HPDE6-E6E7 (cell line): ENCODE data around the gene CRLF3.
"Not testable (repeated sequence)": the region's sequence is repeated elsewhere in the genome, so short reads cannot be mapped to it uniquely, and the experiment has no call there.

Source experiments
- DNase-seq: peaks from one replicate; pipeline ENCODE4 v3.0.0; 2011; ENCODE audit warnings: missing footprints; ENCODE audit errors: extremely low spot score

CRLF3 gene

DNA sequence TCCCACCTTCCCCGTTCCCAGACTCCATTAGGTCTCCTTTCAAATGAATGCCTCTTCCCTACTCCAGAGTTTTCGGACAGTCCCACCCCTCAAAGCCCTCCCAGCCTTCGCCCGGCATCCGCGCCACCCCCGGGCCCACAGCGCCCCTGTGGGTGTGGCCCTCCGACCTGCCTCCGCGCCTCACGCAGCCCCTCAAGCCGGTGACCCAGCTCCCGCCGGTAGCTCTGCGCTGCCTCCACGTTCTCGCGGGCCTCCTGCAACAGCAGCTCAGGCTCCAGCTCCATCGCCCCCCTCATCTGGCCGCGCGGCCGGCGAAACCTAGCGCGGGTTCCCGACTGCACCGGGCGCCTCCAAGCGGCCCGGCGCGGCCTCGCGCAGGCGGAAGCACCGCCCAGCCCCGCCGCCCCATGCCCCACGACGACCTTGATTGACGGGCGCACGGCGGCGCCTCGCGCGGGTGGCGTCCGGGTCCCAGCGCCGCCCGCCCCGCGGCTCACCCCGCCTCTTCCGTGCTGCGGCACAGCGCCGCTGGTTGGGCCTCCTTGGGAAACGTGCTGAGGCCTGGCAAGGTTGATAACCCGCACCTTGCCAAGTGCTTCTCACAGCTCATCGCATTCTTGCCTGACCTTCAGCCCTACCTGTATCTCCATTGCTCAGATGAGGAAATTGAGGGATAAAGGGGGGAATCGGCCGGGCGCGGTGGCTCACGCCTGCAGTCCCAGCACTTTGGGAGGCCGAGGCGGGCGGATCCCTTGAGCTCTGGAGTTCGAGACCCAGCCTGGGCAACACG, at the start of gene CRLF3:
CRLF3 (minus strand) TSS at position 337 of the 790 bp plus-strand sequence; CDS start at position 296, 41 bp downstream.
- peak; percentile 95 for DNase-seq

GRCh38 chr17:30869005-30869404, 44.5 kb upstream of the CRLF3 start:
- DNase-seq: no peak

- no peak for DNase-seq
Observed at GRCh38 chr17:30864636-30865035, 40.1 kb upstream of the CRLF3 start.

GRCh38 chr17:30858556-30859250, 34.2 kb upstream of the CRLF3 start:
- no peak for DNase-seq

DNA sequence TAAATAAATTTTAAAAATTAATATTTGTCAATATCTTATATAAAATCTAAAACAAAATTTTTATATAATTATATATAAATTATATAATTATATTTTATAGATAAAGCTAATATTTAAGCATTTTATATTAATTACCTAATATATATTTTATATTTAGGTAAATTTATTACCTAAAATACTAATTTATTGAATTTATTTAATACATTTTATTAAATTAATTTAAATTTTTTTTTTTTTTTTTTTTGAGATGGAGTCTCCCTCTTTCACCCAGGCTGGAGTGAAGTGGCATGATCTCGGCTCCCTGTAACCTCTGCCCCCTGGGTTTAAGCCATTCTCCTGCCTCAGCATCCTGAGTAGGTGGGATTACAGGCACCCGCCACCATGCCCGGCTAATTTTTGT, 29.7 kb upstream of the CRLF3 start:
- no peak for DNase-seq

DNA sequence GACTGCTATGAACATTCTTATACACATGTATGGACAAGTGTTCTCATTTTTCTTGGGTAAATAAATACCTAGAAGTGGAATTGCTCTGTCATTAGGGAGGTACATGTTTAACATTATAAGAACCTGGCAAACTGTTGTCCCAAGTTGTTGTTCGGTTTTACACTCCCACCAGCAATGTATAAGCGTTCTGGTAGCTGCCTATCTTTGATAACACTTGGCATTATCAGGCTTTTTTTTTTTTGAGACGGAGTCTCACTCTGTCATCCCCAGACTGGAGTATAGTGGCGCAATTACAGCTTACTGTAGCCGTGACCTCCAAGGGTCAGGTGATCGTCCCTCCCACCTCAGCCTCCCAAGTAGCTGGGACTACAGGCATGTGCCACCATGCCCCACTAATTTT, 23.5 kb upstream of the CRLF3 start:
- no peak for DNase-seq

- no peak for DNase-seq
Observed at GRCh38 chr17:30840771-30841170, 16.3 kb upstream of the CRLF3 start.

- DNase-seq: no peak
Observed at GRCh38 chr17:30838202-30838807, 13.8 kb upstream of the CRLF3 start.

DNA sequence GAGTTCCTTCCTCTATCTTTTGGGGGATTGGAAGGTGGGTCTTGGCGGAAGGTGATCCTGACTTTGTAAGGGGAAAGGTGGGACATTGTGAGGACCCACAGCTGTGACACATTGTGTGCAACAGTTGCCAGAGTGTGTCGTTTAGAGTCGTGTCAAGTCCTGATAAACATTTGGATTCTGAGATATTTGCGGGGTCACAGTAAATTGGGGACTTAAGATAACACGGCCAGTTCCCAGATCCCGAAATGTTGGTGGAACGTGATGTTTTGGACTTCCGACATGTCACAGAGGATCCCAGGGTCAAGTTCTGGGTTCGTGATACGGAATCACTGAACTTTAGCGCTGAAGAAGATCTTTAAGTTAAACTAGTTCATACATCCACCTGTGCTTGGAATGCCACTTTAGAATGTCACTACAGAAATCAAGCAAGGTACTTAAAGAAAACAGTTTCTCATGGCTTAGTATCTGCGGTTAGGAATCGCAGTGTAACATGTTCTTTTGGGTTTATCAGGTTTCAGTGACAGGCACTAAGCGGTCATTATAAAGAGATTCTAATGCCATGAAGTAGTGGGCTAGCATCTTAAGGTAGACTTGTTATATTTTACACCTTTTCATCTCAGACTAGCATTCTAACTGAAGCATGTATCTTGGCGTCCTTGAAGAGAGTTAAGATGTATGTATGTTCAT, 8.1 kb upstream of the CRLF3 start:
- no peak for DNase-seq

DNA sequence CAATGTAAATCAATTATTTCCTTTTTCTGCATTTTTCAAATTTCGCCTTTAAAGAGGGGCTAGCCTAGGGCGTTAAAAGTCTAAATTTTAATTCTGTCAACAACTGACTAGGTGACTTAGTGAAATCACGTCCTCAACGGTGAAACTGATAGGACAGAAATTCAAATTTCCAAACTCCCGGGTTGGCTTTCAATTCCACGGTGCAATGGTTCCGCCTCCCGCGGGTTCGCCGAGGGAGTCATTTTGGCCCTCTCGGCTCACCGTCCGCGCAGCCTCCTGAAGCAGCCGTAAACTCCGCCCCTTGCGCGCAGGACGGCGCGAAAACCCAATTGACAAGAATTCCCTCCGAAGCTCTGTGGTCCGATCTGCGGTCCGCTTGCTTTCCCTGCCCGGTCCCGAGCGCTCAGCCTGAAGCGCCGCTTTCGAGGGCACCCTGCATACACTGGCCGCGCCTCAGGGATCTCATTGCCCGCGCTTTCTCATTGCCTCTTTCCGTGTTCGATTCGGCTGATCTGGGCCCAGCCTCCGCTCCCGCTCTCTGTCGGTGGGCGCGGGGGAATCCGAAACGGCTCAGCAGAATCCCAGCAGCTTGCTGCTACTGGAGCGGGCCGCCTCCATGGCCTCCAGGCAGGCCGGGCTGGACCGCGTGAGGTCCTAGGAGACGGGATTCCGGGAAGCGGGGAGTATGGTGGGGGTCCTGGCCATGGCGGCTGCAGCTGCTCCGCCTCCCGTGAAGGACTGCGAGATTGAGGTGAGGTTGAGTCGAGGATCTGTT, 7.4 kb upstream of the CRLF3 start, which contains the start of gene ATAD5:
ATAD5 (plus strand) TSS at position 304 of the 775 bp plus-strand sequence; CDS start at position 686, 382 bp downstream.
- peak; percentile 89 for DNase-seq

GRCh38 chr17:30831257-30831656, 6.8 kb upstream of the CRLF3 start:
- no peak for DNase-seq

- DNase-seq: no peak
Observed at GRCh38 chr17:30829022-30829421, 4.5 kb upstream of the CRLF3 start.

DNA sequence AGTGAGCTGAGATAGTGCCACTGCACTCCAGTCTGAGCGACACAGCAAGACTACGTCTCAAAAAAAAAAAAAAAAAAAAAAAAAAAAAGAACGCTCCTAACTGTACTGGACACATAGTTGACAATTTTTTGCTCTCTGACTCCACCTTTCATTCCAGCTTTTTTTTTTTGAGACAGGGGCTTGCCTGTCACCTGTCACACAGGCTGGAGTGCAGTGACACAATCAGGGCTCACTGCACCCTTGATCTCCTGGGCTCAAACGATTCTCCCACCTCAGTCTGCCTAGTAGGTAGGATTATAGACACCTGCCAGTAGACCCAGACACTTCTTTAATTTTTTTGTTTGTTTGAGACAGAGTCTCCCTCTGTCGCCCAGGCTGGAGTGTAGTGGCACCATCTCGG, 2.6 kb upstream of the CRLF3 start:
- no peak for DNase-seq

DNA sequence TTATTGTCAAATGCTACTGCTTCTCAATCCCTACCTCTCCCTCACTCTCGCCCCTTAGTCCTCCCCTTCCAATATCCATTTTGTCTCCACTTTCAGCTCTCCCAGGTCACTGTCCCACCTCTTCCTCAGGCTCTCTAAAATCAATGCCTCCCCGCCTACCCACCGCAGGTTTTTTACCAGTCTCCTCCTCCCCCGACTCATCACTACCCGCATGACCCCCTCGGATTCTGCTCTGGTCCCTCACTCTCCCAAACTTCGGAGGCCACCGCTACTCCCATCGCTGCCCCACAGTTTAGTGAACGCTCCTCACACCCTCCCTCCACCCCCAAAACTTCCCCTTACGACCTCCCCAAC, 513 bp downstream of the CRLF3 start:
- DNase-seq: no peak

GRCh38 chr17:30823421-30823820, 1.1 kb downstream of the CRLF3 start:
- DNase-seq: no peak

- not testable (repeated sequence) for DNase-seq
Observed at GRCh38 chr17:30822919-30823318, 1.6 kb downstream of the CRLF3 start.

DNA sequence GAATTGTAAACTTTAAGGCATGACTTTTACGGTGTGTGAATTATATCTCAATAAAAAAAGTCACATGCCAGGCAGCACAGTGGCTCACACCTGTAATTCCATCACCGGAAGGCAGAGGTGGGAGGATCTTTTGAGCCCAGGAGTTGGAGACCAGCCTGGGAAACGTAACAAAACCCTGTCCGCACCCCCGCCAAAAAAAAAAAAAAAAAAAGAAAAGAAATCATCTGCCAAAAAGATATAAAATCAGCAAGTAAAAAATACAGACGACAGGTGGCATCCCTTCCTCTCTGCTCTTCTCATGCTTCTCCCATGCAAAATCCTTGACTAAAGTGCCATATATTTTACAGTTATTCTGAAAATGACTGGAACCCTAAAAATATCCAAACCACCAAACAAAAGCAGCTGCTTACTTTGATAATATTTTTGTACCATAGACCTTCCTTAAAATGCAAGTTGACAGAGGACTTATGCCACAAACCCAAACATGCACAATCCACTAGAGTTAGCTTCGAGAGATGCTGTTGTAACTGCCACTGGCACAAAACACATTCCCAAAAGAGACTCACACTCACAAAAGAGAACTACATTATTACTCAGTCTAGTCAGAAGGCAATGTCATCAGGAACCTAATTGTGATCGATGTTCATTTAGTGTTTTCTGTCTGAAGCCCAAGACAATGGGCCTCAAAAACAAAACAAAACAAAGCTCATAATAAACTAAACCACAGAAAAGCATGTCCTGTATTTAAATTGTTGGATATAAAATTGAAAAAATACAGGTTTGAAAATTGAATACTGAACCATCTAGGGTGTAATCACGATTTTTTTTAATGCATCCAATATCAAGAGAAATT, 2.4 kb downstream of the CRLF3 start:
- no peak for DNase-seq

- no peak for DNase-seq
Observed at GRCh38 chr17:30819971-30820705, 4.4 kb downstream of the CRLF3 start.

- no peak for DNase-seq
Observed at GRCh38 chr17:30816165-30816564, 8.3 kb downstream of the CRLF3 start.

GRCh38 chr17:30814860-30815259, 9.6 kb downstream of the CRLF3 start:
- DNase-seq: not testable (repeated sequence)
